Measurements from ENCODE around the gene DGKI.

Gene DGKI

GRCh38 chr7:137471128-137471527 is 375.6 kb downstream of the DGKI start:
- no peaks in the 10 kb centered on the region for H3K27me3 ChIP-seq (replicated peaks)
- in situ Hi-C loops (cut with HindIII; ENCODE audit: low pct_ligation_motif_present, low sequenced_read_pairs): no loop called here
- H3K36me3 ChIP-seq (replicated peaks): no peaks in the 10 kb centered on the region
- H3K27ac ChIP-seq: no peak overlapping the region
- no peak for DNase-seq
- H3K4me3 ChIP-seq (ENCODE audit: low read depth, low read length): no peak overlapping the region
- no peak for TF ChIP-seq CTCF (IDR thresholded peaks at IDR 0.05; ENCODE audit: low read depth, low read length, missing control alignments)

GRCh38 chr7:137469858-137470257 is 376.9 kb downstream of the DGKI start:
- in situ Hi-C loops (cut with HindIII; ENCODE audit: low pct_ligation_motif_present, low sequenced_read_pairs): no loop called here
- Histone ChIP-seq H3K4me3 (ENCODE audit: low read depth, low read length) (no peak overlapping the region), H3K27ac (no peak overlapping the region), H3K27me3 (replicated peaks) (no peaks in the 10 kb centered on the region), H3K36me3 (replicated peaks) (no peaks in the 10 kb centered on the region)
- DNase-seq: no peak
- no peak for TF ChIP-seq CTCF (IDR thresholded peaks at IDR 0.05; ENCODE audit: low read depth, low read length, missing control alignments)

- H3K36me3 ChIP-seq (replicated peaks): no peaks in the 10 kb centered on the region
- H3K27ac ChIP-seq: no peak overlapping the region
- DNase-seq: no peak
- H3K27me3 ChIP-seq (replicated peaks): no peaks in the 10 kb centered on the region
- in situ Hi-C loops (cut with HindIII; ENCODE audit: low pct_ligation_motif_present, low sequenced_read_pairs): no loop called here
- no peak for TF ChIP-seq CTCF (IDR thresholded peaks at IDR 0.05; ENCODE audit: low read depth, low read length, missing control alignments)
- no peak overlapping the region for H3K4me3 ChIP-seq (ENCODE audit: low read depth, low read length)
Observed at GRCh38 chr7:137469191-137469811, 377.5 kb downstream of the DGKI start.

GRCh38 chr7:137462847-137463246 is 383.9 kb downstream of the DGKI start:
- no peak overlapping the region for H3K4me3 ChIP-seq (ENCODE audit: low read depth, low read length)
- no peaks in the 10 kb centered on the region for H3K36me3 ChIP-seq (replicated peaks)
- no peaks in the 10 kb centered on the region for H3K27me3 ChIP-seq (replicated peaks)
- DNase-seq: no peak
- H3K27ac ChIP-seq: no peak overlapping the region
- in situ Hi-C loops (cut with HindIII; ENCODE audit: low pct_ligation_motif_present, low sequenced_read_pairs): no loop called here
- TF ChIP-seq CTCF (IDR thresholded peaks at IDR 0.05; ENCODE audit: low read depth, low read length, missing control alignments): no peak

GRCh38 chr7:137462074-137462715 is 384.6 kb downstream of the DGKI start:
- no peak overlapping the region for H3K4me3 ChIP-seq (ENCODE audit: low read depth, low read length)
- in situ Hi-C loops (cut with HindIII; ENCODE audit: low pct_ligation_motif_present, low sequenced_read_pairs): no loop called here
- no peak overlapping the region for H3K27ac ChIP-seq
- DNase-seq: peak; percentile 49
- TF ChIP-seq CTCF (IDR thresholded peaks at IDR 0.05; ENCODE audit: low read depth, low read length, missing control alignments): no peak
- no peaks in the 10 kb centered on the region for H3K36me3 ChIP-seq (replicated peaks)
- H3K27me3 ChIP-seq (replicated peaks): no peaks in the 10 kb centered on the region

GRCh38 chr7:137458399-137458798 is 388.4 kb downstream of the DGKI start:
- H3K27me3 ChIP-seq (replicated peaks): no peaks in the 10 kb centered on the region
- no peak for TF ChIP-seq CTCF (IDR thresholded peaks at IDR 0.05; ENCODE audit: low read depth, low read length, missing control alignments)
- no peaks in the 10 kb centered on the region for H3K36me3 ChIP-seq (replicated peaks)
- no peak for DNase-seq
- H3K27ac ChIP-seq: no peak overlapping the region
- H3K4me3 ChIP-seq (ENCODE audit: low read depth, low read length): no peak overlapping the region
- in situ Hi-C loops (cut with HindIII; ENCODE audit: low pct_ligation_motif_present, low sequenced_read_pairs): no loop called here

Measured in brain microvascular endothelial cell (primary cell).